Dendritic cell treated with granulocyte-macrophage colony-stimulating factor and Interleukin-4, amounts not matched to agents 40 ng/mL and 50 ng/mL, for 4 days (primary cell): ENCODE data around the gene RAB40C.

Source experiments
- H3K27ac Mint-ChIP-seq: one replicate; pipeline ENCODE4 v1.8.0; 2022; ENCODE audit warnings: mild to moderate bottlenecking, mixed read lengths
- H3K27me3 Mint-ChIP-seq: one replicate; pipeline ENCODE4 v1.8.0; 2022; ENCODE audit warnings: mild to moderate bottlenecking, mixed read lengths
- H3K36me3 Mint-ChIP-seq: one replicate; pipeline ENCODE4 v1.8.0; 2022; ENCODE audit warnings: low read depth, mixed read lengths
- H3K4me1 Mint-ChIP-seq: one replicate; pipeline ENCODE4 v1.8.0; 2022; ENCODE audit warnings: low read depth, mixed read lengths
- H3K4me3 Mint-ChIP-seq: one replicate; pipeline ENCODE4 v1.8.0; 2022; ENCODE audit warnings: mild to moderate bottlenecking, moderate library complexity, mixed read lengths
- H3K9me3 Mint-ChIP-seq: one replicate; pipeline ENCODE4 v1.8.0; 2022; ENCODE audit warnings: mixed read lengths
- intact Hi-C: fragments of 100-400 bp; cut with micrococcal nuclease; formaldehyde crosslinking; loops from one replicate; pipeline ENCODE4 v1.15.0; 2022

Gene RAB40C

GRCh38 chr16:586645-587590 lies 2.9 kb upstream of the RAB40C start:
- peaks cover 36% of the 10 kb centered on the region for H3K36me3 Mint-ChIP-seq
- H3K4me3 Mint-ChIP-seq: peak overlapping the region; percentile 37
- peaks cover 32% of the 10 kb centered on the region for H3K4me1 Mint-ChIP-seq
- intact Hi-C loops: no loop called here
- H3K27ac Mint-ChIP-seq: peak overlapping the region; percentile 35
- H3K9me3 Mint-ChIP-seq: no peaks in the 10 kb centered on the region
- peaks cover 17% of the 10 kb centered on the region for H3K27me3 Mint-ChIP-seq

- peaks cover 48% of the 10 kb centered on the region for H3K4me1 Mint-ChIP-seq
- H3K9me3 Mint-ChIP-seq: no peaks in the 10 kb centered on the region
- H3K27ac Mint-ChIP-seq: peak overlapping the region; percentile 99
- intact Hi-C loops: no loop called here
- peaks cover 26% of the 10 kb centered on the region for H3K36me3 Mint-ChIP-seq
- peaks cover 17% of the 10 kb centered on the region for H3K27me3 Mint-ChIP-seq
- peak overlapping the region; percentile 93 for H3K4me3 Mint-ChIP-seq
These were observed 1.3 kb upstream of the RAB40C start for GRCh38 chr16:588639-588888.

GRCh38 chr16:588889-589657 lies 793 bp upstream of the RAB40C start:
- intact Hi-C loops: loop anchor here (1.0 kb wide), 2 partner anchors 47 to 60 kb away; partner anchors contain the start of genes METTL26 and WDR90
- Mint-ChIP-seq H3K27ac (peak overlapping the region; percentile 99), H3K27me3 (peaks cover 17% of the 10 kb centered on the region), H3K4me3 (peak overlapping the region; percentile 93), H3K4me1 (peaks cover 53% of the 10 kb centered on the region), H3K36me3 (peaks cover 28% of the 10 kb centered on the region), H3K9me3 (no peaks in the 10 kb centered on the region)

GRCh38 chr16:590188-590814 lies 435 bp downstream of the RAB40C start:
- Mint-ChIP-seq H3K27me3 (peaks cover 14% of the 10 kb centered on the region), H3K9me3 (no peaks in the 10 kb centered on the region), H3K36me3 (peaks cover 36% of the 10 kb centered on the region), H3K4me1 (peaks cover 65% of the 10 kb centered on the region), H3K27ac (peak overlapping the region; percentile 99), H3K4me3 (peak overlapping the region; percentile 73)
- intact Hi-C loops: no loop called here

- peak overlapping the region; percentile 99 for H3K27ac Mint-ChIP-seq
- intact Hi-C loops: no loop called here
- no peaks in the 10 kb centered on the region for H3K9me3 Mint-ChIP-seq
- H3K4me3 Mint-ChIP-seq: peak overlapping the region; percentile 73
- H3K36me3 Mint-ChIP-seq: peaks cover 40% of the 10 kb centered on the region
- H3K4me1 Mint-ChIP-seq: peaks cover 69% of the 10 kb centered on the region
- H3K27me3 Mint-ChIP-seq: peaks cover 9% of the 10 kb centered on the region
These were observed 942 bp downstream of the RAB40C start for GRCh38 chr16:590815-591200.

- peaks cover 45% of the 10 kb centered on the region for H3K36me3 Mint-ChIP-seq
- intact Hi-C loops: no loop called here
- H3K9me3 Mint-ChIP-seq: no peaks in the 10 kb centered on the region
- H3K27me3 Mint-ChIP-seq: peaks cover 5% of the 10 kb centered on the region
- H3K4me3 Mint-ChIP-seq: peak overlapping the region; percentile 73
- H3K4me1 Mint-ChIP-seq: peaks cover 73% of the 10 kb centered on the region
- H3K27ac Mint-ChIP-seq: peak overlapping the region; percentile 99
These were observed 1.4 kb downstream of the RAB40C start for GRCh38 chr16:591231-591630.

GRCh38 chr16:591892-592517 lies 2.1 kb downstream of the RAB40C start:
- no peaks in the 10 kb centered on the region for H3K9me3 Mint-ChIP-seq

GRCh38 chr16:592518-593306 lies 2.8 kb downstream of the RAB40C start:
- H3K4me3 Mint-ChIP-seq: no peak overlapping the region

More at GRCh38 chr16:591892-592517, 2.1 kb downstream of the RAB40C start:
- intact Hi-C loops: no loop called here
- H3K27ac Mint-ChIP-seq: peak overlapping the region; percentile 68
- H3K4me3 Mint-ChIP-seq: no peak overlapping the region
- H3K36me3 Mint-ChIP-seq: peaks cover 52% of the 10 kb centered on the region
- peaks cover under 1% of the 10 kb centered on the region for H3K27me3 Mint-ChIP-seq
- peaks cover 81% of the 10 kb centered on the region for H3K4me1 Mint-ChIP-seq

GRCh38 chr16:593406-593805 lies 3.5 kb downstream of the RAB40C start:
- peak overlapping the region; percentile 68 for H3K27ac Mint-ChIP-seq
- H3K4me3 Mint-ChIP-seq: no peak overlapping the region

More at GRCh38 chr16:592518-593306, 2.8 kb downstream of the RAB40C start:
- Mint-ChIP-seq H3K36me3 (peaks cover 56% of the 10 kb centered on the region), H3K4me1 (peaks cover 76% of the 10 kb centered on the region), H3K27me3 (no peaks in the 10 kb centered on the region), H3K27ac (peak overlapping the region; percentile 68), H3K9me3 (no peaks in the 10 kb centered on the region)
- intact Hi-C loops: no loop called here

GRCh38 chr16:593807-594206 lies 3.9 kb downstream of the RAB40C start:
- peaks cover 56% of the 10 kb centered on the region for H3K36me3 Mint-ChIP-seq
- H3K27ac Mint-ChIP-seq: peak overlapping the region; percentile 68
- intact Hi-C loops: no loop called here
- no peaks in the 10 kb centered on the region for H3K9me3 Mint-ChIP-seq
- peaks cover 66% of the 10 kb centered on the region for H3K4me1 Mint-ChIP-seq
- no peaks in the 10 kb centered on the region for H3K27me3 Mint-ChIP-seq
- no peak overlapping the region for H3K4me3 Mint-ChIP-seq

More at GRCh38 chr16:593406-593805, 3.5 kb downstream of the RAB40C start:
- intact Hi-C loops: no loop called here
- Mint-ChIP-seq H3K36me3 (peaks cover 56% of the 10 kb centered on the region), H3K27me3 (no peaks in the 10 kb centered on the region), H3K4me1 (peaks cover 69% of the 10 kb centered on the region), H3K9me3 (no peaks in the 10 kb centered on the region)

GRCh38 chr16:595094-595528 lies 5.2 kb downstream of the RAB40C start:
- intact Hi-C loops: no loop called here
- Mint-ChIP-seq H3K4me3 (no peak overlapping the region), H3K9me3 (no peaks in the 10 kb centered on the region), H3K27ac (no peak overlapping the region), H3K27me3 (no peaks in the 10 kb centered on the region), H3K4me1 (peaks cover 66% of the 10 kb centered on the region), H3K36me3 (peaks cover 57% of the 10 kb centered on the region)

- Mint-ChIP-seq H3K9me3 (no peaks in the 10 kb centered on the region), H3K4me3 (no peak overlapping the region), H3K36me3 (peaks cover 58% of the 10 kb centered on the region), H3K4me1 (peaks cover 58% of the 10 kb centered on the region), H3K27ac (peak overlapping the region; percentile 72), H3K27me3 (no peaks in the 10 kb centered on the region)
- intact Hi-C loops: no loop called here
These were observed 6.3 kb downstream of the RAB40C start for GRCh38 chr16:595942-596735.
